Keratinocyte (primary cell): ENCODE results near the gene DCTPP1. TPM values are rescaled to one million over a fixed set of nuclear protein-coding genes. Genes with fewer than 3 reads are reported as not detected.

Experiments
- DNase-seq: peaks from one replicate; pipeline ENCODE4 v3.0.0-alpha.2; 2011; ENCODE audit warnings: low read depth, missing footprints, low spot score
- FAIRE-seq: peaks from 2 replicates; lab custom pipeline; 2011; peaks lifted over from hg19 to GRCh38; lab: Jason Lieb, UNC
- H2AFZ ChIP-seq: 2 replicates; pipeline ENCODE4 v1.6.0; 2012; ENCODE audit warnings: low read length, control low read depth, inconsistent platforms; ENCODE audit not compliant: control insufficient read depth
- H3K27ac ChIP-seq: 2 replicates; pipeline ENCODE4 v1.5.1; 2011; ENCODE audit warnings: low read length; ENCODE audit not compliant: control insufficient read depth, insufficient read depth
- H3K27me3 ChIP-seq: 3 replicates; pipeline ENCODE4 v1.6.0; 2011; ENCODE audit warnings: low read length; ENCODE audit not compliant: control insufficient read depth, insufficient read depth; ENCODE audit errors: extremely low read depth
- H3K36me3 ChIP-seq, 2 experiments: 2 replicates in 1 of 2; 3 replicates in 1 of 2; pipeline ENCODE4 v1.5.1; 2011; ENCODE audit warnings: low read length in 2 of 2, mild to moderate bottlenecking in 1 of 2; ENCODE audit not compliant: control insufficient read depth in 2 of 2, insufficient read depth in 2 of 2; ENCODE audit errors: extremely low read depth in 1 of 2
- H3K4me1 ChIP-seq: 3 replicates; pipeline ENCODE4 v1.5.1; 2011; ENCODE audit warnings: low read length; ENCODE audit not compliant: control insufficient read depth, insufficient read depth; ENCODE audit errors: extremely low read depth
- H3K4me2 ChIP-seq: 3 replicates; pipeline ENCODE4 v1.6.0; 2011; ENCODE audit warnings: low read depth, low read length; ENCODE audit not compliant: control insufficient read depth, insufficient read depth; ENCODE audit errors: extremely low read depth
- H3K4me3 ChIP-seq, 3 experiments: fragments of 200-600 bp in 1 of 3; sonication (generic) in 1 of 3; 2 replicates in 2 of 3; 3 replicates in 1 of 3; pipeline ENCODE4 v1.5.1; 2011 to 2016; ENCODE audit warnings: low read length in 3 of 3, mild to moderate bottlenecking in 3 of 3, control low read depth in 2 of 3, inconsistent platforms in 1 of 3, low read depth in 1 of 3, mixed read lengths in 1 of 3, mixed run types in 1 of 3, moderate library complexity in 1 of 3; ENCODE audit not compliant: control insufficient read depth in 2 of 3, insufficient read depth in 2 of 3; ENCODE audit errors: extremely low read depth in 1 of 3
- H3K79me2 ChIP-seq: 2 replicates; pipeline ENCODE4 v1.6.0; 2012; ENCODE audit warnings: low read length; ENCODE audit not compliant: control insufficient read depth, insufficient read depth
- H3K9ac ChIP-seq: 3 replicates; pipeline ENCODE4 v1.6.0; 2011; ENCODE audit warnings: low read length; ENCODE audit not compliant: control insufficient read depth, insufficient read depth; ENCODE audit errors: extremely low read depth
- H3K9me1 ChIP-seq: 3 replicates; pipeline ENCODE4 v1.6.0; 2011; ENCODE audit warnings: low read length; ENCODE audit not compliant: control insufficient read depth, insufficient read depth; ENCODE audit errors: extremely low read depth
- H3K9me3 ChIP-seq: 2 replicates; pipeline ENCODE4 v1.5.1; 2012; ENCODE audit warnings: low read depth, low read length; ENCODE audit not compliant: control insufficient read depth
- H4K20me1 ChIP-seq: 3 replicates; pipeline ENCODE4 v1.6.0; 2011; ENCODE audit warnings: low read length; ENCODE audit not compliant: control insufficient read depth, insufficient read depth; ENCODE audit errors: extremely low read depth
- EZH2 ChIP-seq: IDR thresholded peaks from one replicate; pipeline ENCODE4 v1.6.1; 2012; ENCODE audit warnings: inconsistent platforms, mild to moderate bottlenecking, low read length, moderate library complexity
- dilution Hi-C: fragments of 300-500 bp; cut with MboI; formaldehyde crosslinking; loops from one replicate; pipeline ENCODE4 v1.7.0; 2020; ENCODE audit warnings: low sequenced_read_pairs; ENCODE audit not compliant: extremely low pct_ligation_motif_present
- polyA plus RNA-seq, 5 experiments: library from polyadenylated mRNA; depleted of rRNA in 3 of 5; stranded (reverse) in 3 of 5; stranded (forward) in 1 of 5; unstranded in 1 of 5; fragments of >200 nt; gene quantifications; 1 replicate in 1 of 5; 2 replicates in 3 of 5; 3 replicates in 1 of 5; pipeline versions ENCODE4 v1.2.1 to v1.2.3, GENCODE V29; 2011 to 2012; ENCODE audit warnings: missing spikeins in 2 of 5, low read depth in 1 of 5, low replicate concordance in 1 of 5
- TF ChIP-seq, protein P1 (sequence below), 3 experiments: IDR thresholded peaks in 1 of 3; conservative IDR thresholded peaks in 1 of 3; optimal IDR thresholded peaks in 1 of 3; 2 replicates in 2 of 3; 3 replicates in 1 of 3; pipeline versions ENCODE3 to v1.5.1; 2011; ENCODE audit warnings: low read length in 3 of 3, mild to moderate bottlenecking in 3 of 3, moderate library complexity in 2 of 3, control low read depth in 1 of 3, inconsistent platforms in 1 of 3; ENCODE audit not compliant: insufficient read depth in 2 of 3; ENCODE audit errors: extremely low read depth in 1 of 3

Gene DCTPP1
- polyA plus RNA-seq, 1 donor (not counting 4 experiments of a cell fraction or from before 2014, with no cell fraction given), result 95.8 TPM

DNA sequence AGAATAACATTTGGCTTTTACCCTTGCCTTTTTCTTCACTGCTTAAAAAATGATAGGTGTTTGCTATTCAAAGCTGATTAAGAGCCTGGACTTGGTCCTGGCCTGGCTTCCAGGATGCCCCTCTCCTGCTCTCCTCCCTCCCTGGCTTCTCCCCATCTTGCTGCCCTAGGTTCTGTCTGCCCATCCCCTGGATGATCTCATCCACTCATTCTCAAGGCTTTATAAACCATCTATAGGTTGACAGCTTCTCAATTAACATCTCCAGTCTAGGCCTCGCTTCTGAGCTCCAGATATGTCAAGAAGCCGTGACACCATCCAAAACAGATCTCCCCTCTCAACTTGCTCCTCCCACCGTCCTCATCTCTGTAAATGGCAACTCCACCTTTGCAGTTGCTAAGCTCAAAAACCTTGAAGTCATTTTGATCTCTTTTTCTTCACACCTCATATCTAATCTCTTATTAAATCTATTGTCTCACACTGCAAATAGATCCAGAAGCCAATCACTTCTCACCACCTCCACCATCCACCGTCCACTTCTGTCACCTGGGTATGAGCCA lies 13.7 kb downstream of the DCTPP1 start:
- Histone ChIP-seq H3K9me3 (no peaks in the 10 kb centered on the region), H3K36me3 (peaks cover 7 to 10% of the 10 kb centered on the region in 2 experiments), H3K79me2 (no peaks in the 10 kb centered on the region), H3K9me1 (no peaks in the 10 kb centered on the region), H3K4me2 (no peak overlapping the region), H4K20me1 (no peaks in the 10 kb centered on the region), H3K4me1 (peaks cover 14% of the 10 kb centered on the region), H3K4me3 (no peak overlapping the region), H2AFZ (no peak overlapping the region), H3K9ac (no peak overlapping the region), H3K27ac (no peak overlapping the region), H3K27me3 (no peaks in the 10 kb centered on the region)
- FAIRE-seq, result no peak
- DNase-seq, result no peak
- dilution Hi-C loops, result no loop called here
- no peak for TF ChIP-seq EZH2
- TF ChIP-seq, protein P1, sequence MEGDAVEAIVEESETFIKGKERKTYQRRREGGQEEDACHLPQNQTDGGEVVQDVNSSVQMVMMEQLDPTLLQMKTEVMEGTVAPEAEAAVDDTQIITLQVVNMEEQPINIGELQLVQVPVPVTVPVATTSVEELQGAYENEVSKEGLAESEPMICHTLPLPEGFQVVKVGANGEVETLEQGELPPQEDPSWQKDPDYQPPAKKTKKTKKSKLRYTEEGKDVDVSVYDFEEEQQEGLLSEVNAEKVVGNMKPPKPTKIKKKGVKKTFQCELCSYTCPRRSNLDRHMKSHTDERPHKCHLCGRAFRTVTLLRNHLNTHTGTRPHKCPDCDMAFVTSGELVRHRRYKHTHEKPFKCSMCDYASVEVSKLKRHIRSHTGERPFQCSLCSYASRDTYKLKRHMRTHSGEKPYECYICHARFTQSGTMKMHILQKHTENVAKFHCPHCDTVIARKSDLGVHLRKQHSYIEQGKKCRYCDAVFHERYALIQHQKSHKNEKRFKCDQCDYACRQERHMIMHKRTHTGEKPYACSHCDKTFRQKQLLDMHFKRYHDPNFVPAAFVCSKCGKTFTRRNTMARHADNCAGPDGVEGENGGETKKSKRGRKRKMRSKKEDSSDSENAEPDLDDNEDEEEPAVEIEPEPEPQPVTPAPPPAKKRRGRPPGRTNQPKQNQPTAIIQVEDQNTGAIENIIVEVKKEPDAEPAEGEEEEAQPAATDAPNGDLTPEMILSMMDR (optimal IDR thresholded peaks at IDR 0.05 in 1 of 3, IDR thresholded peaks at IDR 0.05 in 1 of 3, conservative IDR thresholded peaks at IDR 0.05 in 1 of 3; ENCODE audit: extremely low read depth in 1 of 3, insufficient read depth in 2 of 3, low read length in 3 of 3), result no peak

DNA sequence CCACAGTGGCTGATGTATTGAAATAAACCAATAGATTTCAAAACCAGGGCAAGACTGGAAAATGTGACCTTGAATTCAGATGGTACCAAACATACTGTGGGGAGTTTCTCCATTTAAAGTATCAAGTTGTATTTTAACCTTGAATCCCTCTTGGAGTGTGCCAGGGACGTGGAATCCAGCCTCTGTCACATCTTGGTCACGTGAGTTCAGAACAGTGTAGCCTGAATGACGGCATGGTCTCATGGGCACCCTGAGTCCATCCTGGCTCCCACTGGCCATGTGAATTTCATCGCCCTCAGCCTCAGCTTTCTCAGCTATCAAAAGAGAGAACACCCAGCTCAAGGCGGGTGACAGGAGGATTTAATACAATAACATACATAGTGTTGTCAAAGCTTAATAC lies 15.7 kb downstream of the DCTPP1 start:
- TF ChIP-seq, protein P1 (optimal IDR thresholded peaks at IDR 0.05 in 1 of 3, IDR thresholded peaks at IDR 0.05 in 1 of 3, conservative IDR thresholded peaks at IDR 0.05 in 1 of 3; ENCODE audit: extremely low read depth in 1 of 3, insufficient read depth in 2 of 3, low read length in 3 of 3), result no peak
- TF ChIP-seq EZH2, result no peak
- H3K79me2 ChIP-seq, result peaks cover 2% of the 10 kb centered on the region
- H3K4me3 ChIP-seq, result no peak overlapping the region
- H3K9me3 ChIP-seq, result no peaks in the 10 kb centered on the region
- H3K36me3 ChIP-seq, result peaks cover 3 to 8% of the 10 kb centered on the region in 2 experiments
- DNase-seq, result no peak
- no peak for FAIRE-seq
- dilution Hi-C loops, result no loop called here
- no peak overlapping the region for H2AFZ ChIP-seq
- no peaks in the 10 kb centered on the region for H3K9me1 ChIP-seq
- no peaks in the 10 kb centered on the region for H3K27me3 ChIP-seq
- H3K27ac ChIP-seq, result no peak overlapping the region
- H3K9ac ChIP-seq, result no peak overlapping the region
- no peaks in the 10 kb centered on the region for H4K20me1 ChIP-seq
- H3K4me1 ChIP-seq, result peaks cover 16% of the 10 kb centered on the region
- no peak overlapping the region for H3K4me2 ChIP-seq
